Liver (tissue), 9 donors: Measurements from ENCODE around the gene TOMT. TPM values are rescaled to one million over a fixed set of nuclear protein-coding genes. Genes with fewer than 3 reads are reported as not detected.

Source experiments
- DNase-seq: peaks from one replicate; pipeline ENCODE4 v3.0.0-alpha.2; 2017; ENCODE audit warnings: low spot score
- H3K27ac ChIP-seq, 2 donors: one replicate each; pipeline ENCODE4 v1.7.0; 2013; ENCODE audit warnings: inconsistent platforms in 2 of 2, low read length in 2 of 2, control low read depth in 1 of 2, low read depth in 1 of 2, mild to moderate bottlenecking in 1 of 2
- H3K27me3 ChIP-seq, 4 donors: one replicate each; pipeline versions ENCODE4 v1.6.1 to v1.7.0; 2013; ENCODE audit warnings: low read length in 3 of 4, inconsistent platforms in 1 of 4, mild to moderate bottlenecking in 1 of 4, moderate library complexity in 1 of 4; ENCODE audit not compliant: control insufficient read depth in 4 of 4, insufficient read depth in 4 of 4
- H3K36me3 ChIP-seq, 4 donors: one replicate each; pipeline versions ENCODE4 v1.6.1 to v1.7.0; 2013; ENCODE audit warnings: low read length in 3 of 4, mild to moderate bottlenecking in 3 of 4, low read depth in 1 of 4, moderate library complexity in 1 of 4; ENCODE audit not compliant: control insufficient read depth in 4 of 4, insufficient read depth in 3 of 4
- H3K4me1 ChIP-seq, 4 donors: one replicate each; pipeline versions ENCODE4 v1.6.1 to v1.7.0; 2013; ENCODE audit warnings: low read length in 3 of 4, mild to moderate bottlenecking in 3 of 4, moderate library complexity in 1 of 4; ENCODE audit not compliant: control insufficient read depth in 4 of 4, insufficient read depth in 4 of 4
- H3K4me3 ChIP-seq, 3 donors: one replicate each; pipeline versions ENCODE4 v1.6.1 to v1.7.0; 2013; ENCODE audit warnings: low read length in 3 of 3, control low read depth in 1 of 3, low read depth in 1 of 3, mild to moderate bottlenecking in 1 of 3
- H3K9ac ChIP-seq, 2 donors: one replicate each; pipeline ENCODE4 v1.7.0; 2013; ENCODE audit warnings: low read length in 2 of 2, mild to moderate bottlenecking in 2 of 2, moderate library complexity in 2 of 2, control low read depth in 1 of 2, low read depth in 1 of 2
- H3K9me3 ChIP-seq, 4 donors: one replicate each; pipeline versions ENCODE4 v1.6.1 to v1.7.0; 2013; ENCODE audit warnings: low read length in 3 of 4; ENCODE audit not compliant: control insufficient read depth in 4 of 4
- EGR1 ChIP-seq, 2 donors: IDR thresholded peaks; 2 replicates each; pipeline ENCODE4 v1.6.1; 2016 to 2018; ENCODE audit warnings: antibody characterized with exemption in 2 of 2, low read depth in 2 of 2
- FOXA1 ChIP-seq: IDR thresholded peaks from 2 replicates; pipeline ENCODE4 v1.6.1; 2016; ENCODE audit warnings: antibody characterized with exemption
- FOXA2 ChIP-seq: IDR thresholded peaks from 2 replicates; pipeline ENCODE4 v1.6.1; 2016; ENCODE audit warnings: antibody characterized with exemption
- GABPA ChIP-seq, 2 donors: IDR thresholded peaks in 1 of 2; conservative IDR thresholded peaks in 1 of 2; 2 replicates each; pipeline ENCODE4 v1.6.1; 2016; ENCODE audit warnings: antibody characterized with exemption in 2 of 2, mild to moderate bottlenecking in 1 of 2, moderate library complexity in 1 of 2
- HNF4A ChIP-seq, 2 donors: conservative IDR thresholded peaks; 2 replicates each; pipeline ENCODE4 v1.6.1; 2016; ENCODE audit warnings: antibody characterized with exemption in 2 of 2, mild to moderate bottlenecking in 2 of 2
- JUND ChIP-seq, 2 donors: IDR thresholded peaks; 2 replicates each; pipeline ENCODE4 v1.6.1; 2016; ENCODE audit warnings: antibody characterized with exemption in 2 of 2
- NR2F2 ChIP-seq: IDR thresholded peaks from 2 replicates; pipeline ENCODE4 v1.6.1; 2016; ENCODE audit warnings: antibody characterized with exemption
- RAD21 ChIP-seq, 2 donors: IDR thresholded peaks; 2 replicates each; pipeline ENCODE4 v1.6.1; 2016; ENCODE audit warnings: antibody characterized with exemption in 2 of 2, mild to moderate bottlenecking in 2 of 2
- RXRA ChIP-seq, 2 donors: IDR thresholded peaks; 2 replicates each; pipeline ENCODE4 v1.6.1; 2017 to 2018; ENCODE audit warnings: antibody characterized with exemption in 2 of 2, mild to moderate bottlenecking in 1 of 2
- SP1 ChIP-seq: IDR thresholded peaks from 2 replicates; pipeline ENCODE4 v1.6.1; 2018; ENCODE audit warnings: antibody characterized with exemption, mild to moderate bottlenecking
- YY1 ChIP-seq: IDR thresholded peaks from 2 replicates; pipeline ENCODE4 v1.6.1; 2016; ENCODE audit warnings: antibody characterized with exemption, mild to moderate bottlenecking
- WGBS: extraction: QIAGEN DNeasy Blood & Tissue Kit; methylation state at CpG from one replicate; pipeline ENCODE4 v1.1.7; 2013; 5-methylcytosine and 5-hydroxymethylcytosine counted together
- polyA plus RNA-seq, 2 donors: library from polyadenylated mRNA; stranded (reverse) in 1 of 2; unstranded in 1 of 2; fragments of 200-250 nt in 1 of 2; fragments of >200 nt in 1 of 2; fragmentation: Nextera tagmentation in 1 of 2; extraction: Ambion mirVana in 1 of 2; gene quantifications; one replicate each; pipeline versions ENCODE4 v1.2.1 to v1.2.3, GENCODE V29; 2013 to 2015
- total RNA-seq, 2 donors: library from RNA; depleted of rRNA; stranded (reverse); fragments of >200 nt; gene quantifications; one replicate each; pipeline ENCODE4 v1.2.3, GENCODE V29; 2014
- TF ChIP-seq, protein P1 (sequence below): IDR thresholded peaks from 2 replicates; pipeline ENCODE4 v1.6.1; 2016; ENCODE audit warnings: antibody characterized with exemption, mild to moderate bottlenecking
- TF ChIP-seq, protein P2 (sequence below): IDR thresholded peaks from 2 replicates; pipeline ENCODE4 v1.6.1; 2016; ENCODE audit warnings: antibody characterized with exemption
- TF ChIP-seq, protein P3 (sequence below): fragments of 150-350 bp; IDR thresholded peaks from 2 replicates; pipeline ENCODE4 v1.5.1; 2017; ENCODE audit warnings: improper control_type of control experiment, low read depth, low read length; ENCODE audit not compliant: missing input control
- TF ChIP-seq, protein P4 (sequence below): IDR thresholded peaks from 2 replicates; pipeline ENCODE4 v1.6.1; 2016; ENCODE audit warnings: antibody characterized with exemption
- TF ChIP-seq, protein P5 (sequence below): IDR thresholded peaks from 2 replicates; pipeline ENCODE4 v1.6.1; 2016; ENCODE audit warnings: antibody characterized with exemption
- donor health status: healthy.
- donor health status: healthy.
- donor health status: healthy.
- donor health status: healthy.
- donor health status: healthy.

TOMT gene
- total and polyA plus RNA-seq, 4 donors: 0.33 TPM; not detected in 3

DNA sequence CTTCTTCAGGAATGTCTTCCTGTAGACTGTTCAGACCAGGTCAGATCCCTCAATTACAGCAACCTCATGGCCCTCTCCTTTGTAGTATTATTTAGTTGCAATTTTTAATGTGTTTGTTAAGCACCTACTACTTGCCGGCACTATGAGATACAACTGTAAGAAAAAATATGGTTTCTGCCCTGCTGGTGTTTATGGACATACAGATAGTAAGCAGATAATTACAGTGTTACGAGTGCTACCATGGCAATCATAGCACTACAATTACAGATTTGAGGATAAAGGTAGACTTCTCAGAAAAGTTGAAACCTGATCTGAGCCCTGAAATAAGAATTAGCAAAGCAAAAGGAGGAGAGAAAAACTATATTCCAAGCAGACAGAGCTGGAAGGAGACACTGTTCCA, 22.3 kb upstream of the TOMT start (continued):
- TF ChIP-seq, protein P1, sequence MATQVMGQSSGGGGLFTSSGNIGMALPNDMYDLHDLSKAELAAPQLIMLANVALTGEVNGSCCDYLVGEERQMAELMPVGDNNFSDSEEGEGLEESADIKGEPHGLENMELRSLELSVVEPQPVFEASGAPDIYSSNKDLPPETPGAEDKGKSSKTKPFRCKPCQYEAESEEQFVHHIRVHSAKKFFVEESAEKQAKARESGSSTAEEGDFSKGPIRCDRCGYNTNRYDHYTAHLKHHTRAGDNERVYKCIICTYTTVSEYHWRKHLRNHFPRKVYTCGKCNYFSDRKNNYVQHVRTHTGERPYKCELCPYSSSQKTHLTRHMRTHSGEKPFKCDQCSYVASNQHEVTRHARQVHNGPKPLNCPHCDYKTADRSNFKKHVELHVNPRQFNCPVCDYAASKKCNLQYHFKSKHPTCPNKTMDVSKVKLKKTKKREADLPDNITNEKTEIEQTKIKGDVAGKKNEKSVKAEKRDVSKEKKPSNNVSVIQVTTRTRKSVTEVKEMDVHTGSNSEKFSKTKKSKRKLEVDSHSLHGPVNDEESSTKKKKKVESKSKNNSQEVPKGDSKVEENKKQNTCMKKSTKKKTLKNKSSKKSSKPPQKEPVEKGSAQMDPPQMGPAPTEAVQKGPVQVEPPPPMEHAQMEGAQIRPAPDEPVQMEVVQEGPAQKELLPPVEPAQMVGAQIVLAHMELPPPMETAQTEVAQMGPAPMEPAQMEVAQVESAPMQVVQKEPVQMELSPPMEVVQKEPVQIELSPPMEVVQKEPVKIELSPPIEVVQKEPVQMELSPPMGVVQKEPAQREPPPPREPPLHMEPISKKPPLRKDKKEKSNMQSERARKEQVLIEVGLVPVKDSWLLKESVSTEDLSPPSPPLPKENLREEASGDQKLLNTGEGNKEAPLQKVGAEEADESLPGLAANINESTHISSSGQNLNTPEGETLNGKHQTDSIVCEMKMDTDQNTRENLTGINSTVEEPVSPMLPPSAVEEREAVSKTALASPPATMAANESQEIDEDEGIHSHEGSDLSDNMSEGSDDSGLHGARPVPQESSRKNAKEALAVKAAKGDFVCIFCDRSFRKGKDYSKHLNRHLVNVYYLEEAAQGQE: no peak

DNA sequence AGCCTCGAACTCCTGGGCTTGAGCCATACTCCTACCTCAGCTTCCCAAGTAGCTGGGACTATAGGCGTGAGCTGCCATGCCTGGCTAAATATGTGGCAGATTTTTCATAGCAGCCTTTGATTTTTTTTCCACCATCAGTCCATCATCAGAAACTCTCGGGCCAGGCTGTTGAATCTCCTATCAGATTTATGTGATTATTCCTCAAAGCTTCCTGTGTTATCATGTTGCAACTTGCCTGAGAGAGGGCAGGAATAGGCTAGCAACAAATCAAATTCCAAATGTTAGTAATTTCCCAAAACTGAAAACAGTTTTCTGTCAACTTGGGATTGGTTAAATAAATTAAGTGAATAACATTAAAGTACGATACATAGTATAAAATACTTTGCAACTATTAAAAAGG, 21.6 kb upstream of the TOMT start:
- H3K4me3 ChIP-seq: no peak overlapping the region
- TF ChIP-seq RAD21 (IDR thresholded peaks at IDR 0.05): no peak
- no peak for TF ChIP-seq SP1
- TF ChIP-seq, protein P2, sequence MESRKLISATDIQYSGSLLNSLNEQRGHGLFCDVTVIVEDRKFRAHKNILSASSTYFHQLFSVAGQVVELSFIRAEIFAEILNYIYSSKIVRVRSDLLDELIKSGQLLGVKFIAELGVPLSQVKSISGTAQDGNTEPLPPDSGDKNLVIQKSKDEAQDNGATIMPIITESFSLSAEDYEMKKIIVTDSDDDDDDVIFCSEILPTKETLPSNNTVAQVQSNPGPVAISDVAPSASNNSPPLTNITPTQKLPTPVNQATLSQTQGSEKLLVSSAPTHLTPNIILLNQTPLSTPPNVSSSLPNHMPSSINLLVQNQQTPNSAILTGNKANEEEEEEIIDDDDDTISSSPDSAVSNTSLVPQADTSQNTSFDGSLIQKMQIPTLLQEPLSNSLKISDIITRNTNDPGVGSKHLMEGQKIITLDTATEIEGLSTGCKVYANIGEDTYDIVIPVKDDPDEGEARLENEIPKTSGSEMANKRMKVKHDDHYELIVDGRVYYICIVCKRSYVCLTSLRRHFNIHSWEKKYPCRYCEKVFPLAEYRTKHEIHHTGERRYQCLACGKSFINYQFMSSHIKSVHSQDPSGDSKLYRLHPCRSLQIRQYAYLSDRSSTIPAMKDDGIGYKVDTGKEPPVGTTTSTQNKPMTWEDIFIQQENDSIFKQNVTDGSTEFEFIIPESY: no peak
- TF ChIP-seq, protein P3, sequence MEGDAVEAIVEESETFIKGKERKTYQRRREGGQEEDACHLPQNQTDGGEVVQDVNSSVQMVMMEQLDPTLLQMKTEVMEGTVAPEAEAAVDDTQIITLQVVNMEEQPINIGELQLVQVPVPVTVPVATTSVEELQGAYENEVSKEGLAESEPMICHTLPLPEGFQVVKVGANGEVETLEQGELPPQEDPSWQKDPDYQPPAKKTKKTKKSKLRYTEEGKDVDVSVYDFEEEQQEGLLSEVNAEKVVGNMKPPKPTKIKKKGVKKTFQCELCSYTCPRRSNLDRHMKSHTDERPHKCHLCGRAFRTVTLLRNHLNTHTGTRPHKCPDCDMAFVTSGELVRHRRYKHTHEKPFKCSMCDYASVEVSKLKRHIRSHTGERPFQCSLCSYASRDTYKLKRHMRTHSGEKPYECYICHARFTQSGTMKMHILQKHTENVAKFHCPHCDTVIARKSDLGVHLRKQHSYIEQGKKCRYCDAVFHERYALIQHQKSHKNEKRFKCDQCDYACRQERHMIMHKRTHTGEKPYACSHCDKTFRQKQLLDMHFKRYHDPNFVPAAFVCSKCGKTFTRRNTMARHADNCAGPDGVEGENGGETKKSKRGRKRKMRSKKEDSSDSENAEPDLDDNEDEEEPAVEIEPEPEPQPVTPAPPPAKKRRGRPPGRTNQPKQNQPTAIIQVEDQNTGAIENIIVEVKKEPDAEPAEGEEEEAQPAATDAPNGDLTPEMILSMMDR: no peak
- TF ChIP-seq, protein P4, sequence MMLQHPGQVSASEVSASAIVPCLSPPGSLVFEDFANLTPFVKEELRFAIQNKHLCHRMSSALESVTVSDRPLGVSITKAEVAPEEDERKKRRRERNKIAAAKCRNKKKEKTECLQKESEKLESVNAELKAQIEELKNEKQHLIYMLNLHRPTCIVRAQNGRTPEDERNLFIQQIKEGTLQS: no peak
- TF ChIP-seq RXRA (IDR thresholded peaks at IDR 0.05): no peak
- TF ChIP-seq NR2F2: no peak
- H3K4me1 ChIP-seq: peaks cover 0 to 11% (median 4%) of the 10 kb centered on the region in 4 donors
- H3K27me3 ChIP-seq: no peaks in the 10 kb centered on the region
- DNase-seq: no peak
- H3K9ac ChIP-seq: no peak overlapping the region
- H3K27ac ChIP-seq: no peak overlapping the region
- WGBS: 90% methylated on average over 4 of the region's 4 CpGs
- H3K36me3 ChIP-seq: peaks cover 0 to 8% (median 0%) of the 10 kb centered on the region in 4 donors
- no peaks in the 10 kb centered on the region for H3K9me3 ChIP-seq

DNA sequence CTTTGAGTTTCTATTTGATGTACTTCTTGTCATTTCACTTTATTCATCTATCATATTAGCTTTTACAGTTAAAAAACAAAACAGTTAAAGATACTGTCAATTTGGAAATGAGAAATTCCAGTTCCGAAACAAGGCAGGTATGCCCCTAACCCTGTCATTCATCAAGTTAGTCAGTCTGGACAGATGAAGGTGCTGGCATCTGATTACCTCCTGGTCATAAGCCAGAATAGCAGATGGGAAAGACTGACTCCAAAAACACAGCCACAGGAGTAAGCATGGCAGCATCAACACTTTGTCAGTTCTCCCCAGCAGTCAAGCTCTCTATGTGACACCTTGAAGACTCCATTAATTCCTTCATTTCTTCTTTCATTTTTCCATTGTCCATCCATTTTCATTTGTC, 20.8 kb upstream of the TOMT start:
- no peak overlapping the region for H3K4me3 ChIP-seq
- peaks cover 0 to 17% (median 0%) of the 10 kb centered on the region in 4 donors for H3K36me3 ChIP-seq
- peaks cover 0 to 6% (median 3%) of the 10 kb centered on the region in 4 donors for H3K4me1 ChIP-seq
- 94% methylated on average over 1 of the region's 1 CpG for WGBS
- no peak overlapping the region for H3K27ac ChIP-seq
- no peaks in the 10 kb centered on the region for H3K9me3 ChIP-seq
- DNase-seq: no peak
- no peaks in the 10 kb centered on the region for H3K27me3 ChIP-seq
- H3K9ac ChIP-seq: no peak overlapping the region
- TF ChIP-seq, protein P5, sequence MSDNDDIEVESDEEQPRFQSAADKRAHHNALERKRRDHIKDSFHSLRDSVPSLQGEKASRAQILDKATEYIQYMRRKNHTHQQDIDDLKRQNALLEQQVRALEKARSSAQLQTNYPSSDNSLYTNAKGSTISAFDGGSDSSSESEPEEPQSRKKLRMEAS: no peak
- TF ChIP-seq FOXA1: no peak
- TF ChIP-seq SP1: no peak
- TF ChIP-seq GABPA (IDR thresholded peaks at IDR 0.05 in 1 of 2, conservative IDR thresholded peaks at IDR 0.05 in 1 of 2): no peak
- TF ChIP-seq, protein P3: no peak
- TF ChIP-seq, protein P1: no peak
- no peak for TF ChIP-seq EGR1 (IDR thresholded peaks at IDR 0.05; ENCODE audit: low read depth in 2 of 2)
- no peak for TF ChIP-seq YY1
- TF ChIP-seq FOXA2: no peak
- TF ChIP-seq RAD21 (IDR thresholded peaks at IDR 0.05): no peak
- TF ChIP-seq RXRA (IDR thresholded peaks at IDR 0.05): no peak
- TF ChIP-seq JUND (IDR thresholded peaks at IDR 0.05): no peak
- TF ChIP-seq HNF4A (conservative IDR thresholded peaks at IDR 0.05): no peak
